GM19023 (cell line): ENCODE measurements around the gene AAGAB.

ENCODE experiments used
- ATAC-seq: cut with Tn5 transposase; IDR thresholded peaks from one replicate; pipeline ENCODE4 v1.9.1; 2021; ENCODE audit warnings: mild to moderate bottlenecking, moderate library complexity; ENCODE audit not compliant: unreplicated experiment

The AAGAB gene

GRCh38 chr15:67212684-67213367, 41.6 kb downstream of the AAGAB start:
- no peak for ATAC-seq

- no peak for ATAC-seq
Observed at GRCh38 chr15:67210555-67211168, 43.8 kb downstream of the AAGAB start.

- no peak for ATAC-seq
Observed at GRCh38 chr15:67208396-67208795, 46.1 kb downstream of the AAGAB start.

GRCh38 chr15:67207555-67208207, 46.8 kb downstream of the AAGAB start:
- ATAC-seq: no peak

GRCh38 chr15:67202991-67203390, 51.5 kb downstream of the AAGAB start:
- ATAC-seq: no peak

GRCh38 chr15:67202091-67202490, 52.4 kb downstream of the AAGAB start:
- no peak for ATAC-seq

GRCh38 chr15:67201136-67201535, 53.3 kb downstream of the AAGAB start:
- ATAC-seq: no peak

- no peak for ATAC-seq
Observed at GRCh38 chr15:67199881-67200763, 54.3 kb downstream of the AAGAB start.

GRCh38 chr15:67199391-67199790, 55.1 kb downstream of the AAGAB start:
- no peak for ATAC-seq

- peak; percentile 71 for ATAC-seq
Observed at GRCh38 chr15:67198157-67198754, 56.2 kb downstream of the AAGAB start.

- no peak for ATAC-seq
Observed at GRCh38 chr15:67197364-67197695, 57.1 kb downstream of the AAGAB start.

GRCh38 chr15:67196672-67197363, 57.6 kb downstream of the AAGAB start:
- ATAC-seq: no peak

- ATAC-seq: no peak
Observed at GRCh38 chr15:67196222-67196621, 58.2 kb downstream of the AAGAB start.

- no peak for ATAC-seq
Observed at GRCh38 chr15:67195305-67195704, 59.2 kb downstream of the AAGAB start.

GRCh38 chr15:67194171-67195114, 60.0 kb downstream of the AAGAB start:
- no peak for ATAC-seq

- no peak for ATAC-seq
Observed at GRCh38 chr15:67193223-67193990, 61.1 kb downstream of the AAGAB start.

- no peak for ATAC-seq
Observed at GRCh38 chr15:67192185-67192820, 62.2 kb downstream of the AAGAB start.

GRCh38 chr15:67190813-67191212, 63.6 kb downstream of the AAGAB start:
- no peak for ATAC-seq
